Stromal cell of bone marrow (primary cell): Measurements from ENCODE around the gene MCCD1.

Source experiments
- DNase-seq: peaks from one replicate; pipeline ENCODE4 v3.0.0-alpha.2; 2012; ENCODE audit warnings: low read depth

The MCCD1 gene

GRCh38 chr6:31572041-31572911, 43.5 kb downstream of the MCCD1 start, which contains the start of gene LTA:
Gene LTA, plus strand, starts transcription at chr6:31572289. Its CDS starts 454 bp downstream, at chr6:31572743.
- no peak for DNase-seq

DNA sequence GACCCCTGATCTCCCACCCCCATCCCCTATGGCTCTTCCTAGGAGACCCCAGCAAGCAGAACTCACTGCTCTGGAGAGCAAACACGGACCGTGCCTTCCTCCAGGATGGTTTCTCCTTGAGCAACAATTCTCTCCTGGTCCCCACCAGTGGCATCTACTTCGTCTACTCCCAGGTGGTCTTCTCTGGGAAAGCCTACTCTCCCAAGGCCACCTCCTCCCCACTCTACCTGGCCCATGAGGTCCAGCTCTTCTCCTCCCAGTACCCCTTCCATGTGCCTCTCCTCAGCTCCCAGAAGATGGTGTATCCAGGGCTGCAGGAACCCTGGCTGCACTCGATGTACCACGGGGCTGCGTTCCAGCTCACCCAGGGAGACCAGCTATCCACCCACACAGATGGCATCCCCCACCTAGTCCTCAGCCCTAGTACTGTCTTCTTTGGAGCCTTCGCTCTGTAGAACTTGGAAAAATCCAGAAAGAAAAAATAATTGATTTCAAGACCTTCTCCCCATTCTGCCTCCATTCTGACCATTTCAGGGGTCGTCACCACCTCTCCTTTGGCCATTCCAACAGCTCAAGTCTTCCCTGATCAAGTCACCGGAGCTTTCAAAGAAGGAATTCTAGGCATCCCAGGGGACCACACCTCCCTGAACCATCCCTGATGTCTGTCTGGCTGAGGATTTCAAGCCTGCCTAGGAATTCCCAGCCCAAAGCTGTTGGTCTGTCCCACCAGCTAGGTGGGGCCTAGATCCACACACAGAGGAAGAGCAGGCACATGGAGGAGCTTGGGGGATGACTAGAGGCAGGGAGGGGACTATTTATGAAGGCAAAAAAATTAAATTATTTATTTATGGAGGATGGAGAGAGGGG, 44.7 kb downstream of the MCCD1 start:
- DNase-seq, result no peak

GRCh38 chr6:31574106-31575061, 45.6 kb downstream of the MCCD1 start:
- no peak for DNase-seq

DNA sequence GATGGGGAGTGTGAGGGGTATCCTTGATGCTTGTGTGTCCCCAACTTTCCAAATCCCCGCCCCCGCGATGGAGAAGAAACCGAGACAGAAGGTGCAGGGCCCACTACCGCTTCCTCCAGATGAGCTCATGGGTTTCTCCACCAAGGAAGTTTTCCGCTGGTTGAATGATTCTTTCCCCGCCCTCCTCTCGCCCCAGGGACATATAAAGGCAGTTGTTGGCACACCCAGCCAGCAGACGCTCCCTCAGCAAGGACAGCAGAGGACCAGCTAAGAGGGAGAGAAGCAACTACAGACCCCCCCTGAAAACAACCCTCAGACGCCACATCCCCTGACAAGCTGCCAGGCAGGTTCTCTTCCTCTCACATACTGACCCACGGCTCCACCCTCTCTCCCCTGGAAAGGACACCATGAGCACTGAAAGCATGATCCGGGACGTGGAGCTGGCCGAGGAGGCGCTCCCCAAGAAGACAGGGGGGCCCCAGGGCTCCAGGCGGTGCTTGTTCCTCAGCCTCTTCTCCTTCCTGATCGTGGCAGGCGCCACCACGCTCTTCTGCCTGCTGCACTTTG, 46.7 kb downstream of the MCCD1 start, which contains the start of gene TNF:
Gene TNF, plus strand, starts transcription at position 231 of the 567 bp plus-strand sequence. Its CDS starts 177 bp downstream, at position 408.
- DNase-seq, result no peak

DNA sequence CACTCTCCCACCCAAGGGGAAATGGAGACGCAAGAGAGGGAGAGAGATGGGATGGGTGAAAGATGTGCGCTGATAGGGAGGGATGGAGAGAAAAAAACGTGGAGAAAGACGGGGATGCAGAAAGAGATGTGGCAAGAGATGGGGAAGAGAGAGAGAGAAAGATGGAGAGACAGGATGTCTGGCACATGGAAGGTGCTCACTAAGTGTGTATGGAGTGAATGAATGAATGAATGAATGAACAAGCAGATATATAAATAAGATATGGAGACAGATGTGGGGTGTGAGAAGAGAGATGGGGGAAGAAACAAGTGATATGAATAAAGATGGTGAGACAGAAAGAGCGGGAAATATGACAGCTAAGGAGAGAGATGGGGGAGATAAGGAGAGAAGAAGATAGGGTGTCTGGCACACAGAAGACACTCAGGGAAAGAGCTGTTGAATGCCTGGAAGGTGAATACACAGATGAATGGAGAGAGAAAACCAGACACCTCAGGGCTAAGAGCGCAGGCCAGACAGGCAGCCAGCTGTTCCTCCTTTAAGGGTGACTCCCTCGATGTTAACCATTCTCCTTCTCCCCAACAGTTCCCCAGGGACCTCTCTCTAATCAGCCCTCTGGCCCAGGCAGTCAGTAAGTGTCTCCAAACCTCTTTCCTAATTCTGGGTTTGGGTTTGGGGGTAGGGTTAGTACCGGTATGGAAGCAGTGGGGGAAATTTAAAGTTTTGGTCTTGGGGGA, 47.4 kb downstream of the MCCD1 start:
- DNase-seq, result no peak

GRCh38 chr6:31576897-31577578, 48.3 kb downstream of the MCCD1 start:
- no peak for DNase-seq

DNA sequence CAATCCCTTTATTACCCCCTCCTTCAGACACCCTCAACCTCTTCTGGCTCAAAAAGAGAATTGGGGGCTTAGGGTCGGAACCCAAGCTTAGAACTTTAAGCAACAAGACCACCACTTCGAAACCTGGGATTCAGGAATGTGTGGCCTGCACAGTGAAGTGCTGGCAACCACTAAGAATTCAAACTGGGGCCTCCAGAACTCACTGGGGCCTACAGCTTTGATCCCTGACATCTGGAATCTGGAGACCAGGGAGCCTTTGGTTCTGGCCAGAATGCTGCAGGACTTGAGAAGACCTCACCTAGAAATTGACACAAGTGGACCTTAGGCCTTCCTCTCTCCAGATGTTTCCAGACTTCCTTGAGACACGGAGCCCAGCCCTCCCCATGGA, 48.8 kb downstream of the MCCD1 start:
- DNase-seq, result no peak

- no peak for DNase-seq
Observed at GRCh38 chr6:31578184-31579118, 49.7 kb downstream of the MCCD1 start.

DNA sequence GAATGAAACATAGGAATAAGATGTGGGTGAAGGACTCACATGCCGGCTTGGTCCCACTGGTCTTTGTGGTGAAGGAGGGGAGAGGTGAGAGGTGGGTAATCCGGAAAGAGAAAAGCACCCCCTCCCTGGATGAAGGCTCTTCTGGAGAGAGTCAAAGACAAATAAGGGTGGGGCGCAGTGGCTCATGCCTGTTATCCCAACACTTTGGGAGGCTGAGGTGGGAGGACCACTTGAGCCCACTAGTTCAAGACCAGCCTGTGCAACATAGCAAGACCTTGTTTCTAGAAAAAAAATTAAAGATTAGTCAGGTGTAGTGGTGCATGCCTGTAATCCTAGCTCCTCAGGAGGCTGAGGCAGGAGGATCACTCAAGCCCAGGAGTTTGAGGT, 50.4 kb downstream of the MCCD1 start:
- no peak for DNase-seq
